Astrocyte (in vitro differentiated cells and primary cell): Measurements from ENCODE around the gene ZNRF2.

Experiments used
- EZH2 ChIP-seq: IDR thresholded peaks from 2 replicates; pipeline ENCODE4 v1.6.1; 2012; ENCODE audit warnings: mild to moderate bottlenecking, low read length, inconsistent platforms; ENCODE audit not compliant: insufficient read depth
- TF ChIP-seq, protein P1 (sequence below): IDR thresholded peaks from 2 replicates; pipeline ENCODE4 v1.5.1; 2011; ENCODE audit warnings: low read depth, mild to moderate bottlenecking, inconsistent platforms, low read length, moderate library complexity; ENCODE audit not compliant: insufficient read depth

DNA sequence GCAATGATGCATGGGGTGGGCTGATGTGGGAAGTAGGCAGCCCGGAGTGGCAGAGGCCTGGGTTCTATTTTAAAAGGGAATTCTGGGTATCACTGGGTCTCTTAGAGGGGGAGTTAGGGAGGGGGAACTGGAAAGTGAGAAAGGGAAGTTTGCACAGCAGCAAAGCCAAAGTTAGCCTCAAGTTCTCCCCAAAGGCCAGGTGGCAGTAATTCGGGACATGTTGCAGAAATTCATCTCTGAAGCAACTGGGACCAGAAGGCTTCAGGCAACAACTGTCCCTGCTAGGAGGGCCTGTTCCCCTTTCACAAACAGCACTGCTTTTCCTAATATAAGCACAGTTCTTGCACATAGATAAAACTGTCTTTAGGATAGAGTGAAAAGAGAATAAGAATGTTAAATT, 126.8 kb downstream of the ZNRF2 start:
- TF ChIP-seq, protein P1, sequence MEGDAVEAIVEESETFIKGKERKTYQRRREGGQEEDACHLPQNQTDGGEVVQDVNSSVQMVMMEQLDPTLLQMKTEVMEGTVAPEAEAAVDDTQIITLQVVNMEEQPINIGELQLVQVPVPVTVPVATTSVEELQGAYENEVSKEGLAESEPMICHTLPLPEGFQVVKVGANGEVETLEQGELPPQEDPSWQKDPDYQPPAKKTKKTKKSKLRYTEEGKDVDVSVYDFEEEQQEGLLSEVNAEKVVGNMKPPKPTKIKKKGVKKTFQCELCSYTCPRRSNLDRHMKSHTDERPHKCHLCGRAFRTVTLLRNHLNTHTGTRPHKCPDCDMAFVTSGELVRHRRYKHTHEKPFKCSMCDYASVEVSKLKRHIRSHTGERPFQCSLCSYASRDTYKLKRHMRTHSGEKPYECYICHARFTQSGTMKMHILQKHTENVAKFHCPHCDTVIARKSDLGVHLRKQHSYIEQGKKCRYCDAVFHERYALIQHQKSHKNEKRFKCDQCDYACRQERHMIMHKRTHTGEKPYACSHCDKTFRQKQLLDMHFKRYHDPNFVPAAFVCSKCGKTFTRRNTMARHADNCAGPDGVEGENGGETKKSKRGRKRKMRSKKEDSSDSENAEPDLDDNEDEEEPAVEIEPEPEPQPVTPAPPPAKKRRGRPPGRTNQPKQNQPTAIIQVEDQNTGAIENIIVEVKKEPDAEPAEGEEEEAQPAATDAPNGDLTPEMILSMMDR, result no peak
- no peak for TF ChIP-seq EZH2
